Transverse colon (tissue), 4 donors: ENCODE measurements around the gene FER1L5. TPM values are rescaled to one million over a fixed set of nuclear protein-coding genes. Genes with fewer than 3 reads are reported as not detected.

Experiments
- DNase-seq: peaks from one replicate; pipeline ENCODE4 v3.0.0-alpha.2; 2019
- H3K27ac ChIP-seq, 4 donors: fragments of 200-600 bp; sonication (generic); 2 replicates each; pipeline ENCODE4 v1.5.1; 2016 to 2018; ENCODE audit warnings: inconsistent platforms in 4 of 4
- H3K27me3 ChIP-seq: fragments of 200-600 bp; sonication (generic); 2 replicates; pipeline ENCODE4 v1.5.1; 2017; ENCODE audit warnings: inconsistent platforms
- H3K36me3 ChIP-seq, 4 donors: fragments of 200-600 bp; sonication (generic); 2 replicates each; pipeline ENCODE4 v1.5.1; 2017 to 2019; ENCODE audit warnings: inconsistent platforms in 4 of 4
- H3K4me1 ChIP-seq, 4 donors: fragments of 200-600 bp; sonication (generic); 2 replicates each; pipeline ENCODE4 v1.5.1; 2017 to 2020; ENCODE audit warnings: inconsistent platforms in 4 of 4
- H3K4me3 ChIP-seq, 4 donors: fragments of 200-600 bp; sonication (generic); 1 replicate in 1 of 4; 2 replicates in 3 of 4; pipeline versions ENCODE4 v1.5.1 to v1.6.1; 2017 to 2019; ENCODE audit warnings: inconsistent platforms in 4 of 4
- H3K9me3 ChIP-seq, 2 donors: fragments of 200-600 bp; sonication (generic); 2 replicates each; pipeline ENCODE4 v1.5.1; 2017 to 2019; ENCODE audit warnings: inconsistent platforms in 2 of 2
- EP300 ChIP-seq: sonication (generic); formaldehyde crosslinking; IDR thresholded peaks from one replicate; pipeline ENCODE4 v1.6.1; 2017; ENCODE audit warnings: antibody characterized with exemption, low read depth
- POLR2A ChIP-seq: fragments of 450-650 bp; IDR thresholded peaks from one replicate; pipeline ENCODE4 v1.6.1; 2016; ENCODE audit warnings: antibody characterized with exemption, mild to moderate bottlenecking, moderate library complexity
- POLR2AphosphoS5 ChIP-seq, 3 donors: sonication (generic); formaldehyde crosslinking; IDR thresholded peaks; one replicate each; pipeline ENCODE4 v1.6.1; 2016; ENCODE audit warnings: antibody characterized with exemption in 3 of 3
- WGBS, 2 donors: methylation state at CpG; one replicate each; pipeline ENCODE4 v1.1.5; 2018; ENCODE audit warnings: low coverage in 1 of 2; 5-methylcytosine and 5-hydroxymethylcytosine counted together
- in situ Hi-C, 4 donors: fragments of 200-750 bp; cut with MboI; loops; one replicate each; pipeline versions ENCODE4 v1.15.0 to v1.15.1; 2017; ENCODE audit warnings: low sequenced_read_pairs in 3 of 4, low pct_ligation_motif_present in 1 of 4, low pct_unique_long_range_greater_than_20kb in 1 of 4
- intact Hi-C: fragments of 100-400 bp; cut with DNase I; formaldehyde crosslinking; loops from one replicate; pipeline ENCODE4 v1.15.1; 2023; ENCODE audit warnings: low total_unique reads
- total RNA-seq, 4 donors: library from RNA; depleted of rRNA; stranded (reverse); fragments of >200 nt; gene quantifications; one replicate each; pipeline ENCODE4 v1.1.0, GENCODE V29; 2016
- TF ChIP-seq, protein P1 (sequence below), 5 experiments: fragments of 200-600 bp in 3 of 5; fragments of 450-650 bp in 2 of 5; sonication (generic) in 3 of 5; IDR thresholded peaks; 1 replicate in 2 of 5; 2 replicates in 3 of 5; pipeline ENCODE4 v1.5.1; 2016 to 2017; ENCODE audit warnings: antibody characterized with exemption in 5 of 5, inconsistent platforms in 3 of 5, mild to moderate bottlenecking in 2 of 5, moderate library complexity in 1 of 5

FER1L5 gene
- total RNA-seq, 4 donors from 2014 or later, result not detected

GRCh38 chr2:96693286-96694200, 51.0 kb downstream of the FER1L5 start:
- no peak for TF ChIP-seq POLR2A
- no peak for TF ChIP-seq POLR2AphosphoS5 (IDR thresholded peaks at IDR 0.05)
- TF ChIP-seq, protein P1, sequence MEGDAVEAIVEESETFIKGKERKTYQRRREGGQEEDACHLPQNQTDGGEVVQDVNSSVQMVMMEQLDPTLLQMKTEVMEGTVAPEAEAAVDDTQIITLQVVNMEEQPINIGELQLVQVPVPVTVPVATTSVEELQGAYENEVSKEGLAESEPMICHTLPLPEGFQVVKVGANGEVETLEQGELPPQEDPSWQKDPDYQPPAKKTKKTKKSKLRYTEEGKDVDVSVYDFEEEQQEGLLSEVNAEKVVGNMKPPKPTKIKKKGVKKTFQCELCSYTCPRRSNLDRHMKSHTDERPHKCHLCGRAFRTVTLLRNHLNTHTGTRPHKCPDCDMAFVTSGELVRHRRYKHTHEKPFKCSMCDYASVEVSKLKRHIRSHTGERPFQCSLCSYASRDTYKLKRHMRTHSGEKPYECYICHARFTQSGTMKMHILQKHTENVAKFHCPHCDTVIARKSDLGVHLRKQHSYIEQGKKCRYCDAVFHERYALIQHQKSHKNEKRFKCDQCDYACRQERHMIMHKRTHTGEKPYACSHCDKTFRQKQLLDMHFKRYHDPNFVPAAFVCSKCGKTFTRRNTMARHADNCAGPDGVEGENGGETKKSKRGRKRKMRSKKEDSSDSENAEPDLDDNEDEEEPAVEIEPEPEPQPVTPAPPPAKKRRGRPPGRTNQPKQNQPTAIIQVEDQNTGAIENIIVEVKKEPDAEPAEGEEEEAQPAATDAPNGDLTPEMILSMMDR (IDR thresholded peaks at IDR 0.05), result no peak
- TF ChIP-seq EP300, result no peak
- in situ Hi-C loops (no loop called here), intact Hi-C loops (no loop called here)
- WGBS, 2 donors, result 83 to 100% methylated on average over 1 to 14 of the region's 14 CpGs
- no peaks in the 10 kb centered on the region for H3K9me3 ChIP-seq
- DNase-seq, result no peak
- no peaks in the 10 kb centered on the region for H3K4me1 ChIP-seq
- H3K36me3 ChIP-seq, result no peaks in the 10 kb centered on the region
- no peaks in the 10 kb centered on the region for H3K27me3 ChIP-seq
- no peak overlapping the region for H3K4me3 ChIP-seq
- H3K27ac ChIP-seq, result no peak overlapping the region

- Histone ChIP-seq H3K27me3 (no peaks in the 10 kb centered on the region), H3K36me3 (no peaks in the 10 kb centered on the region), H3K27ac (no peak overlapping the region), H3K4me3 (no peak overlapping the region), H3K4me1 (no peaks in the 10 kb centered on the region), H3K9me3 (no peaks in the 10 kb centered on the region)
- no peak for DNase-seq
- TF ChIP-seq, protein P1 (IDR thresholded peaks at IDR 0.05), result no peak
- 85% methylated on average over 8 of the region's 8 CpGs; no CpG with 5 or more reads in 1 of the 2 donors for WGBS, 2 donors
- intact Hi-C loops (no loop called here), in situ Hi-C loops (no loop called here)
Measured at GRCh38 chr2:96694279-96694678, 51.7 kb downstream of the FER1L5 start.

GRCh38 chr2:96694816-96695455, 52.4 kb downstream of the FER1L5 start:
- no peak for DNase-seq
- Histone ChIP-seq H3K4me3 (no peak overlapping the region), H3K27ac (no peak overlapping the region), H3K9me3 (no peaks in the 10 kb centered on the region), H3K36me3 (no peaks in the 10 kb centered on the region), H3K4me1 (no peaks in the 10 kb centered on the region), H3K27me3 (no peaks in the 10 kb centered on the region)
- intact Hi-C loops (no loop called here), in situ Hi-C loops (no loop called here)
- no peak for TF ChIP-seq EP300
- no peak for TF ChIP-seq POLR2A
- TF ChIP-seq, protein P1 (IDR thresholded peaks at IDR 0.05), result no peak
- WGBS, 2 donors, result 89% methylated on average over 13 of the region's 13 CpGs; no CpG with 5 or more reads in 1 of the 2 donors

DNA sequence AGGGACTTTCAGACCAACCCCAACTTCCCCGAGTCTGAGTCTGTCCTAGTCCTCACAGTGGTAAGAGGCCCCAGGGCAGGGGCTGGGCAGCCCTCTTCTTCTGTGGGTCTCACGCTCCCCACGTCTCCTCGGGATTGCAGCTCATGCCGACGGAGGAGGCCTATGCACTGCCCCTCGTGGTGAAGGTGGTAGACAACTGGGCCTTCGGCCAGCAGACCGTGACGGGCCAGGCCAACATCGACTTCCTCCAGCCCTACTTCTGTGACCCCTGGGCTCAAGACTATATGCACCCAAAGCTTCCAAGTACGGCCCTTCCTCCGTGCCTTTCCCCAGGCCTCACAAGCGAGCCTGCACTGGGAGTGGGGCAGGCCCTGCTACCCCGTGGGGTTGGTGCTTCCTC, 53.0 kb downstream of the FER1L5 start:
- Histone ChIP-seq H3K27me3 (no peaks in the 10 kb centered on the region), H3K9me3 (no peaks in the 10 kb centered on the region), H3K4me3 (no peak overlapping the region), H3K27ac (no peak overlapping the region), H3K4me1 (no peaks in the 10 kb centered on the region), H3K36me3 (no peaks in the 10 kb centered on the region)
- DNase-seq, result no peak
- TF ChIP-seq POLR2AphosphoS5 (IDR thresholded peaks at IDR 0.05), result no peak
- no peak for TF ChIP-seq POLR2A
- TF ChIP-seq EP300, result no peak
- 86 to 91% methylated on average over 12 to 14 of the region's 15 CpGs for WGBS, 2 donors
- intact Hi-C loops (no loop called here), in situ Hi-C loops (no loop called here)
